Kidney epithelial cell (primary cell): ENCODE data around the gene ZFYVE26. TPM values are rescaled to one million over a fixed set of nuclear protein-coding genes. Genes with fewer than 3 reads are reported as not detected.

Experiments
- DNase-seq: peaks from one replicate; pipeline ENCODE4 v3.0.0-alpha.2; 2010; ENCODE audit warnings: low read depth
- H3K27me3 ChIP-seq: 2 replicates; pipeline ENCODE4 v1.6.0; 2011; ENCODE audit warnings: low read length; ENCODE audit not compliant: control insufficient read depth, insufficient read depth
- H3K36me3 ChIP-seq: 2 replicates; pipeline ENCODE4 v1.5.1; 2011; ENCODE audit warnings: low read length; ENCODE audit not compliant: control insufficient read depth, insufficient read depth
- H3K4me3 ChIP-seq: 2 replicates; pipeline ENCODE4 v1.5.1; 2011; ENCODE audit warnings: low read depth, mild to moderate bottlenecking, control low read depth, low read length
- total RNA-seq: library from RNA; depleted of rRNA; stranded (reverse); fragments of >200 nt; gene quantifications from 2 replicates; pipeline ENCODE4 v1.2.3, GENCODE V29; 2015
- TF ChIP-seq, protein P1 (sequence below): IDR thresholded peaks from 2 replicates; pipeline ENCODE4 v1.5.1; 2011; ENCODE audit warnings: mild to moderate bottlenecking, moderate library complexity, low read length, control low read depth, inconsistent platforms; ENCODE audit not compliant: insufficient read depth, poor library complexity, severe bottlenecking

The ZFYVE26 gene
- total RNA-seq, 1 donor from 2014 or later, result 26.2 TPM

GRCh38 chr14:67729072-67729885 is 87.1 kb downstream of the ZFYVE26 start:
- no peaks in the 10 kb centered on the region for H3K36me3 ChIP-seq
- H3K27me3 ChIP-seq, result peaks cover 2% of the 10 kb centered on the region
- no peak overlapping the region for H3K4me3 ChIP-seq
- TF ChIP-seq, protein P1, sequence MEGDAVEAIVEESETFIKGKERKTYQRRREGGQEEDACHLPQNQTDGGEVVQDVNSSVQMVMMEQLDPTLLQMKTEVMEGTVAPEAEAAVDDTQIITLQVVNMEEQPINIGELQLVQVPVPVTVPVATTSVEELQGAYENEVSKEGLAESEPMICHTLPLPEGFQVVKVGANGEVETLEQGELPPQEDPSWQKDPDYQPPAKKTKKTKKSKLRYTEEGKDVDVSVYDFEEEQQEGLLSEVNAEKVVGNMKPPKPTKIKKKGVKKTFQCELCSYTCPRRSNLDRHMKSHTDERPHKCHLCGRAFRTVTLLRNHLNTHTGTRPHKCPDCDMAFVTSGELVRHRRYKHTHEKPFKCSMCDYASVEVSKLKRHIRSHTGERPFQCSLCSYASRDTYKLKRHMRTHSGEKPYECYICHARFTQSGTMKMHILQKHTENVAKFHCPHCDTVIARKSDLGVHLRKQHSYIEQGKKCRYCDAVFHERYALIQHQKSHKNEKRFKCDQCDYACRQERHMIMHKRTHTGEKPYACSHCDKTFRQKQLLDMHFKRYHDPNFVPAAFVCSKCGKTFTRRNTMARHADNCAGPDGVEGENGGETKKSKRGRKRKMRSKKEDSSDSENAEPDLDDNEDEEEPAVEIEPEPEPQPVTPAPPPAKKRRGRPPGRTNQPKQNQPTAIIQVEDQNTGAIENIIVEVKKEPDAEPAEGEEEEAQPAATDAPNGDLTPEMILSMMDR, result no peak
- DNase-seq, result no peak

DNA sequence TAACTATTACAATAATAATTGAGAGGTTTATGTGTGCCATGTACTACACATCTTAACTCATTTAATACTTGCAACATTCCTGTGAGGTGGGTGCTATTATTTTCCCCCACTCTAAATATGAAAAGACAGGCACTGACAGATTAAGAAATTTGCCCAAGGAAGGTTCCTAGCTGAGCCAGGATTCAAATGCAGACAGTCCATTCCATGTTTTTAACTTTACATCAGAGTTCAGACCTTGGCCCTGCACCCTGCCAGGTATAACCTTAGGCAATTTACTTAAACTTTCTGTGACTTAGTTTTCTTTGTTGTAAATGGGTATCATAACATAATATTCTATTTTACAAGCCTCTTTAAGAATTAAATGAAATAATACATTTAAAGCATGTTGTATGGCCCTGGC is 88.1 kb downstream of the ZFYVE26 start:
- no peak for DNase-seq
- Histone ChIP-seq H3K4me3 (no peak overlapping the region), H3K36me3 (no peaks in the 10 kb centered on the region), H3K27me3 (peaks cover 2% of the 10 kb centered on the region)
- TF ChIP-seq, protein P1, result no peak

DNA sequence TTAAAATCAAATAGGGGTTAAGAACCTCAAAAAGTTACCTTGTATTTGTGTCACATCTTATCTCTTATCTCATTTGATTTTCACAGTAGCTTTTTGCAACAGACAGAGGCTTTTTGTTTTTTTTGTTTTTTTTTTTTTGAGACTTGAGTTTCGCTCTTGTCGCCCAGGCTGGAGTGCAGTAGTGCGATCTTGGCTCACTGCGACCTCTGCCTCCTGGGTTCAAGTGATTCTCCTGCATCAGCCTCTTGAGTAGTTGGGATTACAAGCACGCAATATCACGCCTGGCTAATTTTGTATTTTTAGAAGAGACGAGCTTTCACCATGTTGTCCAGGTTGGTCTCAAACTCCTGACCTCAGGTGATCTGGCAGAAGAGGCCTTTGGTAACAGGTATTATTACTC is 89.0 kb downstream of the ZFYVE26 start:
- DNase-seq, result no peak
- H3K36me3 ChIP-seq, result no peaks in the 10 kb centered on the region
- H3K4me3 ChIP-seq, result no peak overlapping the region
- TF ChIP-seq, protein P1, result no peak
- peaks cover 2% of the 10 kb centered on the region for H3K27me3 ChIP-seq

GRCh38 chr14:67725171-67725570 is 91.2 kb downstream of the ZFYVE26 start:
- no peak for DNase-seq
- Histone ChIP-seq H3K27me3 (peaks cover 5% of the 10 kb centered on the region), H3K4me3 (no peak overlapping the region), H3K36me3 (no peaks in the 10 kb centered on the region)
- TF ChIP-seq, protein P1, result no peak

DNA sequence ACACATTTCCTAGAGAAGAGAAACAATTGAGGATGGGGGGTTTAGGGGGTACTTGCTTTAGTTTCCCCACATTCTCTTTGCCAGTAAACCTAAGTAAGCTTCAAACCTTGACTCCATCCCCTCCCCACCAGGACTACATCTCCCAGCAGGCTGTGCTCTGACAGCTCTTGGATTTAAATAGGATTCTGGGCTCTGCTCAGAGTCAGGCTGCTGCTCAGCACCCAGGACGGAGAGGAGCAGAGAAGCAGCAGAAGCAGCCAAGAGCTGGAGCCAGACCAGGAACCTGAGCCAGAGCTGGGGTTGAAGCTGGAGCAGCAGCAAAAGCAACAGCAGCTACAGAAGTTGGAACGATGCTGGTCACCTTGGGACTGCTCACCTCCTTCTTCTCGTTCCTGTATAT is 94.1 kb downstream of the ZFYVE26 start:
- H3K4me3 ChIP-seq, result no peak overlapping the region
- no peak for DNase-seq
- peaks cover 3% of the 10 kb centered on the region for H3K27me3 ChIP-seq
- H3K36me3 ChIP-seq, result no peaks in the 10 kb centered on the region
- TF ChIP-seq, protein P1, result no peak

- Histone ChIP-seq H3K27me3 (peaks cover 3% of the 10 kb centered on the region), H3K36me3 (no peaks in the 10 kb centered on the region), H3K4me3 (no peak overlapping the region)
- DNase-seq, result no peak
- TF ChIP-seq, protein P1, result no peak
Observed at GRCh38 chr14:67721875-67722274, 94.5 kb downstream of the ZFYVE26 start.
